Brain microvascular endothelial cell (primary cell): ENCODE results near the gene DNAAF5.

Experiments used
- DNase-seq: peaks from one replicate; pipeline ENCODE4 v3.0.0-alpha.2; 2020
- H3K27ac ChIP-seq: fragments of 250-450 bp; sonication (Bioruptor Pico); 2 replicates; pipeline ENCODE4 v1.5.1; 2020; ENCODE audit warnings: mild to moderate bottlenecking, moderate library complexity
- H3K27me3 ChIP-seq: fragments of 250-450 bp; sonication (Bioruptor Pico); replicated peaks from 2 replicates; pipeline ENCODE4 v1.5.1; 2020; ENCODE audit warnings: mild to moderate bottlenecking
- H3K36me3 ChIP-seq: fragments of 250-450 bp; sonication (Bioruptor Pico); replicated peaks from 2 replicates; pipeline ENCODE4 v1.5.1; 2020; ENCODE audit warnings: mild to moderate bottlenecking
- H3K4me3 ChIP-seq: 2 replicates; pipeline ENCODE4 v1.5.1; 2011; ENCODE audit warnings: low read depth, mild to moderate bottlenecking, control low read depth, low read length, moderate library complexity
- CTCF ChIP-seq: IDR thresholded peaks from 2 replicates; pipeline ENCODE4 v1.5.1; 2011; ENCODE audit warnings: low read depth, mild to moderate bottlenecking, moderate library complexity, low read length, control low read depth, inconsistent platforms; ENCODE audit errors: missing control alignments
- in situ Hi-C: cut with HindIII; loops from 2 replicates; pipeline ENCODE4 v1.10.0; 2017; ENCODE audit warnings: low sequenced_read_pairs, low pct_ligation_motif_present

The DNAAF5 gene

GRCh38 chr7:832167-832967 lies 105.9 kb downstream of the DNAAF5 start, which contains the start of gene SUN1:
SUN1 (plus strand) TSS chr7:832476; CDS start chr7:832525, 49 bp downstream.
- peak; percentile 86 for DNase-seq
- no peaks in the 10 kb centered on the region for H3K36me3 ChIP-seq
- H3K4me3 ChIP-seq: no peak within 1 kb of the TSS
- peak; percentile 11 for TF ChIP-seq CTCF
- in situ Hi-C loops: no loop called here
- peak within 1 kb of the TSS; percentile 95 for H3K27ac ChIP-seq
- no peaks in the 10 kb centered on the region for H3K27me3 ChIP-seq

DNA sequence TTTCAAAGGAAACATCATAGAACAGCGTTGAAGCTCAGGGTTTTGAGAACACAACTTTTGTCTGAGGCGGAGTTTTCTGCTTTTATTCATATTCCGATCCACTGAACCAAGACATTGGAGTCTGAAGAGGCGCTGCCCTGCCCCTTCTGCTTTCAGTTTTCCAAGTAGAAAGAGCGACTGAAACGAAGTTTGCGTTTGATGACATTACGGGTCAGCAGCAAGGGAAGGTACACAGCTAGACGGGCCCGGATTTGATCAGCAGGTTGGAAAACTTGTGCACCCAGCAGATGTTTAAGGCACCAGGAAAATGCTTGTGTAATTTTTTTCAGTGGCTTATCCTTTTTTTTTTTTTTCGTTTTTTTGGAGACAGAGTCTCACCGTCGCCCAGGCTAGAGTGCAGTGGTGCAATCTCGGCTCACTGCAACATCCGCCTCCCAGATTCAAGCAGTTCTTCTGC lies 106.5 kb downstream of the DNAAF5 start:
- no peak for DNase-seq
- in situ Hi-C loops: no loop called here
- Histone ChIP-seq H3K27ac (peak overlapping the region; percentile 95), H3K27me3 (no peaks in the 10 kb centered on the region), H3K4me3 (no peak overlapping the region), H3K36me3 (no peaks in the 10 kb centered on the region)
- TF ChIP-seq CTCF: no peak

- H3K4me3 ChIP-seq: no peak overlapping the region
- in situ Hi-C loops: no loop called here
- TF ChIP-seq CTCF: no peak
- no peak overlapping the region for H3K27ac ChIP-seq
- H3K36me3 ChIP-seq: peaks cover under 1% of the 10 kb centered on the region
- DNase-seq: no peak
- no peaks in the 10 kb centered on the region for H3K27me3 ChIP-seq
These were observed 107.2 kb downstream of the DNAAF5 start for GRCh38 chr7:833601-834258.

- Histone ChIP-seq H3K27ac (no peak overlapping the region), H3K4me3 (no peak overlapping the region), H3K27me3 (no peaks in the 10 kb centered on the region), H3K36me3 (peaks cover 6% of the 10 kb centered on the region)
- no peak for DNase-seq
- in situ Hi-C loops: no loop called here
- TF ChIP-seq CTCF: no peak
These were observed 107.8 kb downstream of the DNAAF5 start for GRCh38 chr7:834277-834676.

DNA sequence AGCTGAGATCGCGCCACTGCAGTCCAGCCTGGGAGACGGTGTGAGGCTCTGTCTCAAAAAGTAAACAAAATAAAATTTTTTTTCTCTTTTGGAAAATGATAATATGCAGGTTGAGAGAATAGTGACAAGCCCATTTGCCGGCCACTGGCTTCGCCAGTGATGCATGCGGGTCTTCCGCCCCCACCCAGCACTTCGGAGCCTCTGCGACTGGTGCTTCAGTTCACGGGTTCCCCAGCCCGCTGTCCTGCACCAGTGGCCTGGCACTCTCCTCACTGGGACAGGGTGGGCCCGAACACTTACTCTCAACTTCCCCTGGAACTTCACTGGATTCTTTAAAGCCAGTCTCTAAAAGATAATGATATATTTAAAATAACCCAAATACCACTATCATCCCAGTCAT lies 108.5 kb downstream of the DNAAF5 start:
- H3K27me3 ChIP-seq: no peaks in the 10 kb centered on the region
- in situ Hi-C loops: no loop called here
- peaks cover 9% of the 10 kb centered on the region for H3K36me3 ChIP-seq
- no peak overlapping the region for H3K4me3 ChIP-seq
- H3K27ac ChIP-seq: no peak overlapping the region
- TF ChIP-seq CTCF: no peak
- no peak for DNase-seq
